HepG2 (cell line): Measurements from ENCODE around the gene C1QTNF12. TPM values are rescaled to one million over a fixed set of nuclear protein-coding genes. Genes with fewer than 3 reads are reported as not detected.

Experiments used
- ATAD3A ChIP-seq: sonication (generic); formaldehyde crosslinking; IDR thresholded peaks from 2 replicates; pipeline ENCODE4 v1.4.0; 2020; ENCODE audit warnings: missing genetic modification reagents
- ATF7 ChIP-seq, 2 experiments: fragments of 450-650 bp in 1 of 2; sonication (generic) in 1 of 2; formaldehyde crosslinking in 1 of 2; IDR thresholded peaks; 2 replicates each; pipeline versions ENCODE4 v1.4.0 to v1.6.1; 2016 to 2020; ENCODE audit warnings: antibody characterized with exemption in 1 of 2, mild to moderate bottlenecking in 1 of 2, missing genetic modification reagents in 1 of 2
- DDIT3 ChIP-seq: sonication (generic); formaldehyde crosslinking; IDR thresholded peaks from 2 replicates; pipeline ENCODE4 v1.4.0; 2020; ENCODE audit warnings: mild to moderate bottlenecking, missing genetic modification reagents
- ERF ChIP-seq: IDR thresholded peaks from 2 replicates; pipeline ENCODE4 v1.6.1; 2018; ENCODE audit warnings: missing biosample characterization, missing genetic modification reagents
- FOXM1 ChIP-seq: sonication (generic); formaldehyde crosslinking; IDR thresholded peaks from 2 replicates; pipeline ENCODE4 v1.5.0; 2020; ENCODE audit warnings: missing genetic modification reagents
- FOXP1 ChIP-seq, 2 experiments: fragments of 450-650 bp in 1 of 2; IDR thresholded peaks; 2 replicates each; pipeline ENCODE4 v1.6.1; 2017 to 2018; ENCODE audit warnings: antibody characterized with exemption in 1 of 2
- GFI1 ChIP-seq: sonication (generic); formaldehyde crosslinking; IDR thresholded peaks from 2 replicates; pipeline ENCODE4 v1.5.0; 2020; ENCODE audit warnings: missing genetic modification reagents, mild to moderate bottlenecking, borderline replicate concordance
- HNF1A ChIP-seq, 2 experiments: sonication (generic) in 1 of 2; formaldehyde crosslinking in 1 of 2; IDR thresholded peaks; 2 replicates each; pipeline versions ENCODE4 v1.4.0 to v1.6.1; 2016 to 2020; ENCODE audit warnings: borderline replicate concordance in 1 of 2, low read depth in 1 of 2, mild to moderate bottlenecking in 1 of 2, missing genetic modification reagents in 1 of 2
- HNRNPL ChIP-seq: fragments of 200-400 bp; formaldehyde crosslinking; IDR thresholded peaks from 2 replicates; pipeline ENCODE4 v1.6.1; 2017; ENCODE audit warnings: mild to moderate bottlenecking, low read depth, low read length
- JUN ChIP-seq: sonication (generic); formaldehyde crosslinking; IDR thresholded peaks from 2 replicates; pipeline ENCODE4 v1.4.0; 2020; ENCODE audit warnings: mild to moderate bottlenecking, missing genetic modification reagents
- KAT7 ChIP-seq: IDR thresholded peaks from 2 replicates; pipeline ENCODE4 v1.6.1; 2018; ENCODE audit warnings: borderline replicate concordance, missing compliant biosample characterization
- LCORL ChIP-seq, 2 experiments: fragments of 450-650 bp in 1 of 2; sonication (generic) in 1 of 2; formaldehyde crosslinking in 1 of 2; IDR thresholded peaks; 2 replicates each; pipeline versions ENCODE4 v1.5.0 to v1.6.1; 2017 to 2020; ENCODE audit warnings: antibody characterized with exemption in 1 of 2, missing genetic modification reagents in 1 of 2
- MAF1 ChIP-seq: sonication (generic); formaldehyde crosslinking; IDR thresholded peaks from 2 replicates; pipeline ENCODE4 v1.5.0; 2020; ENCODE audit warnings: missing genetic modification reagents, borderline replicate concordance
- NR2C2 ChIP-seq: sonication (generic); formaldehyde crosslinking; IDR thresholded peaks from 2 replicates; pipeline ENCODE4 v1.4.0; 2020; ENCODE audit warnings: missing genetic modification reagents, mild to moderate bottlenecking, moderate library complexity, borderline replicate concordance
- ONECUT2 ChIP-seq: sonication (generic); formaldehyde crosslinking; IDR thresholded peaks from 2 replicates; pipeline ENCODE4 v1.4.0; 2020; ENCODE audit warnings: missing genetic modification reagents
- PAWR ChIP-seq: sonication (generic); formaldehyde crosslinking; IDR thresholded peaks from 2 replicates; pipeline ENCODE4 v1.4.0; 2020; ENCODE audit warnings: missing genetic modification reagents, mild to moderate bottlenecking, borderline replicate concordance
- SRSF1 ChIP-seq: fragments of 200-400 bp; formaldehyde crosslinking; optimal IDR thresholded peaks from 2 replicates; pipeline ENCODE3; 2017; ENCODE audit warnings: mild to moderate bottlenecking, low read depth, low read length, moderate library complexity
- TARDBP ChIP-seq: sonication (generic); formaldehyde crosslinking; IDR thresholded peaks from 2 replicates; pipeline ENCODE4 v1.8.0; 2022; ENCODE audit warnings: mild to moderate bottlenecking, missing genetic modification reagents
- TSC22D2 ChIP-seq: sonication (generic); formaldehyde crosslinking; IDR thresholded peaks from 2 replicates; pipeline ENCODE4 v1.5.1; 2020; ENCODE audit warnings: missing genetic modification reagents, mild to moderate bottlenecking, borderline replicate concordance
- ZBTB7B ChIP-seq: sonication (generic); formaldehyde crosslinking; IDR thresholded peaks from 2 replicates; pipeline ENCODE4 v1.4.0; 2020; ENCODE audit warnings: missing genetic modification reagents
- ZFP36L2 ChIP-seq: sonication (generic); formaldehyde crosslinking; IDR thresholded peaks from 2 replicates; pipeline ENCODE4 v1.4.0; 2020; ENCODE audit warnings: missing genetic modification reagents
- ZNF251 ChIP-seq: sonication (generic); formaldehyde crosslinking; IDR thresholded peaks from 2 replicates; pipeline ENCODE4 v1.9.0; 2021; ENCODE audit warnings: mild to moderate bottlenecking, missing genetic modification reagents
- ZNF256 ChIP-seq: sonication (generic); formaldehyde crosslinking; conservative IDR thresholded peaks from 2 replicates; pipeline ENCODE4 v1.4.0; 2020; ENCODE audit warnings: missing genetic modification reagents
- ZNF335 ChIP-seq: sonication (generic); formaldehyde crosslinking; IDR thresholded peaks from 2 replicates; pipeline ENCODE4 v1.4.0; 2020; ENCODE audit warnings: missing genetic modification reagents
- ZNF430 ChIP-seq: sonication (generic); formaldehyde crosslinking; IDR thresholded peaks from 2 replicates; pipeline ENCODE4 v1.9.0; 2021; ENCODE audit warnings: mild to moderate bottlenecking, missing genetic modification reagents
- polyA plus RNA-seq, 8 experiments: library from polyadenylated mRNA; depleted of rRNA in 3 of 8; stranded (reverse) in 7 of 8; unstranded in 1 of 8; fragments of >200 nt; fragmentation: Illumina TruSeq in 4 of 8; extraction: Trizol in 4 of 8; gene quantifications; 2 replicates each; pipeline versions ENCODE4 v1.2.1 to v1.2.3, GENCODE V29; 2011 to 2016; ENCODE audit warnings: low read depth in 4 of 8, missing spikeins in 1 of 8, mixed read lengths in 1 of 8; ENCODE audit not compliant: insufficient read depth in 1 of 8
- total RNA-seq, 5 experiments: library from RNA; depleted of rRNA; stranded (reverse); fragments of >200 nt; fragmentation: Illumina TruSeq; extraction: Trizol; gene quantifications; 2 replicates each; pipeline ENCODE4 v1.2.3, GENCODE V29; 2016; ENCODE audit warnings: low read depth in 1 of 5

C1QTNF12 gene
- total and polyA plus RNA-seq, 2 of the 13 experiments (the other 11 are each of a cell fraction or from before 2014, with no cell fraction given), result 0.18 to 0.64 TPM

- TF ChIP-seq HNRNPL (peak; percentile 90), MAF1 (CRISPR knock-in tag) (no peak), FOXP1 (IDR thresholded peaks at IDR 0.05) (no peak), FOXP1 (CRISPR knock-in tag; IDR thresholded peaks at IDR 0.05) (no peak), ATF7 (IDR thresholded peaks at IDR 0.05) (no peak), ATF7 (CRISPR knock-in tag; IDR thresholded peaks at IDR 0.05) (no peak), ZBTB7B (CRISPR knock-in tag) (peak; percentile 87), TARDBP (CRISPR knock-in tag) (no peak), ONECUT2 (CRISPR knock-in tag) (no peak), NR2C2 (CRISPR knock-in tag) (peak; percentile 99), ERF (no peak; the same call in 1 of the 2 replicates), ZNF251 (CRISPR knock-in tag) (no peak), TSC22D2 (no peak), JUN (no peak), GFI1 (CRISPR knock-in tag) (no peak), SRSF1 (peak; percentile 38), ZFP36L2 (no peak), HNF1A (IDR thresholded peaks at IDR 0.05; ENCODE audit: low read depth) (no peak), HNF1A (CRISPR knock-in tag; IDR thresholded peaks at IDR 0.05; ENCODE audit: borderline replicate concordance) (no peak), ZNF256 (CRISPR knock-in tag) (no peak), ZNF430 (peak; percentile 49; the same call in 1 of the 2 replicates), KAT7 (no peak), FOXM1 (CRISPR knock-in tag) (no peak), ATAD3A (CRISPR knock-in tag) (no peak), DDIT3 (CRISPR knock-in tag) (no peak), LCORL (IDR thresholded peaks at IDR 0.05) (no peak), LCORL (CRISPR knock-in tag; IDR thresholded peaks at IDR 0.05) (peak; percentile 95), ZNF335 (CRISPR knock-in tag) (no peak), PAWR (CRISPR knock-in tag) (no peak)
Measured at GRCh38 chr1:1239614-1240347, 6.7 kb downstream of the C1QTNF12 start (continued).
